Stimulated activated CD4-positive, alpha-beta T cell treated with anti-CD3 and anti-CD28 coated beads, Interleukin-15, amount 100 ng/mL, for 24 hours (primary cell): ENCODE data around the gene MB21D2.
"Not testable (repeated sequence)": the region's sequence is repeated elsewhere in the genome, so short reads cannot be mapped to it uniquely, and the experiment has no call there.

Experiments used
- DNase-seq: peaks from one replicate; pipeline ENCODE4 v3.0.0-alpha.2; 2020

The MB21D2 gene

GRCh38 chr3:192917404-192918274, at the start of gene MB21D2:
Gene MB21D2 (minus strand): TSS chr3:192917856. CDS start chr3:192917840, 16 bp downstream.
- peak; percentile 67 for DNase-seq

GRCh38 chr3:192964959-192965719, 47.5 kb upstream of the MB21D2 start:
- DNase-seq: not testable (repeated sequence)

- no peak for DNase-seq
Observed at GRCh38 chr3:192959773-192960172, 42.1 kb upstream of the MB21D2 start.

GRCh38 chr3:192958219-192958872, 40.7 kb upstream of the MB21D2 start:
- DNase-seq: no peak

GRCh38 chr3:192957441-192958021, 39.9 kb upstream of the MB21D2 start:
- DNase-seq: peak; percentile 15

GRCh38 chr3:192953926-192954325, 36.3 kb upstream of the MB21D2 start:
- DNase-seq: no peak

GRCh38 chr3:192947421-192947820, 29.8 kb upstream of the MB21D2 start:
- DNase-seq: no peak

GRCh38 chr3:192943393-192943792, 25.7 kb upstream of the MB21D2 start:
- DNase-seq: no peak

GRCh38 chr3:192942625-192943024, 25.0 kb upstream of the MB21D2 start:
- DNase-seq: no peak

- DNase-seq: no peak
Observed at GRCh38 chr3:192940129-192940528, 22.5 kb upstream of the MB21D2 start.

GRCh38 chr3:192935441-192935840, 17.8 kb upstream of the MB21D2 start:
- no peak for DNase-seq

GRCh38 chr3:192933779-192934460, 16.3 kb upstream of the MB21D2 start:
- DNase-seq: no peak

- DNase-seq: no peak
Observed at GRCh38 chr3:192933259-192933658, 15.6 kb upstream of the MB21D2 start.

- no peak for DNase-seq
Observed at GRCh38 chr3:192931825-192932224, 14.2 kb upstream of the MB21D2 start.

GRCh38 chr3:192930577-192930976, 12.9 kb upstream of the MB21D2 start:
- DNase-seq: no peak

- no peak for DNase-seq
Observed at GRCh38 chr3:192929755-192930547, 12.3 kb upstream of the MB21D2 start.

GRCh38 chr3:192929146-192929545, 11.5 kb upstream of the MB21D2 start:
- DNase-seq: no peak

GRCh38 chr3:192928720-192929119, 11.1 kb upstream of the MB21D2 start:
- DNase-seq: no peak

GRCh38 chr3:192928016-192928415, 10.4 kb upstream of the MB21D2 start:
- DNase-seq: no peak

GRCh38 chr3:192927016-192927415, 9.4 kb upstream of the MB21D2 start:
- no peak for DNase-seq

GRCh38 chr3:192923731-192924130, 6.1 kb upstream of the MB21D2 start:
- DNase-seq: no peak

GRCh38 chr3:192921793-192922192, 4.1 kb upstream of the MB21D2 start:
- no peak for DNase-seq
